Measurements from ENCODE around the gene VPS39. TPM values are rescaled to one million over a fixed set of nuclear protein-coding genes. Genes with fewer than 3 reads are reported as not detected.
"Not testable (repeated sequence)": the region's sequence is repeated elsewhere in the genome, so short reads cannot be mapped to it uniquely, and the experiment has no call there.

Gene VPS39
- total RNA-seq, 1 donor from 2014 or later: 102 TPM

- TF ChIP-seq CTCF (IDR thresholded peaks at IDR 0.05): no peak
- ATAC-seq (ENCODE audit: low read depth): no peak
- Mint-ChIP-seq H3K36me3 (ENCODE audit: low read depth) (peaks cover 89% of the 10 kb centered on the region), H3K27me3 (no peaks in the 10 kb centered on the region), H3K9me3 (no peaks in the 10 kb centered on the region), H3K4me3 (no peak overlapping the region), H3K27ac (no peak overlapping the region), H3K4me1 (no peaks in the 10 kb centered on the region)
- no peak for DNase-seq
- intact Hi-C loops (cut with micrococcal nuclease): no loop called here
- ChIA-PET POLR2A (no interaction called here), CTCF (no interaction called here)
Observed at GRCh38 chr15:42233107-42233506, 25.0 kb upstream of the VPS39 start.

GRCh38 chr15:42232606-42233005 is 24.5 kb upstream of the VPS39 start:
- POLR2A ChIA-PET: interaction anchor here (0.6 kb wide), 1 partner anchor 324 kb away, joined by 5 read pairs; no protein-coding TSS in a partner anchor
- no peak for ATAC-seq (ENCODE audit: low read depth)
- CTCF ChIA-PET: no interaction called here

GRCh38 chr15:42231088-42231487 is 23.0 kb upstream of the VPS39 start:
- H3K27ac Mint-ChIP-seq: no peak overlapping the region

More at GRCh38 chr15:42232606-42233005, 24.5 kb upstream of the VPS39 start:
- H3K27ac Mint-ChIP-seq: no peak overlapping the region
- H3K9me3 Mint-ChIP-seq: no peaks in the 10 kb centered on the region
- no peaks in the 10 kb centered on the region for H3K27me3 Mint-ChIP-seq
- intact Hi-C loops (cut with micrococcal nuclease): no loop called here
- DNase-seq: no peak
- no peak for TF ChIP-seq CTCF (IDR thresholded peaks at IDR 0.05)
- peaks cover 89% of the 10 kb centered on the region for H3K36me3 Mint-ChIP-seq (ENCODE audit: low read depth)
- H3K4me1 Mint-ChIP-seq: no peaks in the 10 kb centered on the region
- H3K4me3 Mint-ChIP-seq: no peak overlapping the region

GRCh38 chr15:42228981-42229380 is 20.9 kb upstream of the VPS39 start:
- POLR2A ChIA-PET: interaction anchor here (0.7 kb wide), 1 partner anchor 21 kb away, joined by 3 read pairs; the partner anchor contains the start of gene VPS39
- H3K4me1 Mint-ChIP-seq; intact Hi-C loops (cut with micrococcal nuclease); CTCF ChIA-PET; H3K9me3 Mint-ChIP-seq; H3K27me3 Mint-ChIP-seq; ATAC-seq (ENCODE audit: low read depth); H3K4me3 Mint-ChIP-seq; DNase-seq; H3K27ac Mint-ChIP-seq: not testable (repeated sequence)
- peaks cover 93% of the 10 kb centered on the region for H3K36me3 Mint-ChIP-seq (ENCODE audit: low read depth)

More at GRCh38 chr15:42231088-42231487, 23.0 kb upstream of the VPS39 start:
- Mint-ChIP-seq H3K4me1 (no peaks in the 10 kb centered on the region), H3K27me3 (no peaks in the 10 kb centered on the region), H3K36me3 (ENCODE audit: low read depth) (peaks cover 87% of the 10 kb centered on the region), H3K9me3 (no peaks in the 10 kb centered on the region), H3K4me3 (no peak overlapping the region)
- POLR2A ChIA-PET: no interaction called here
- DNase-seq: no peak
- CTCF ChIA-PET: no interaction called here
- intact Hi-C loops (cut with micrococcal nuclease): no loop called here
- no peak for TF ChIP-seq CTCF (IDR thresholded peaks at IDR 0.05)
- ATAC-seq (ENCODE audit: low read depth): no peak

GRCh38 chr15:42228036-42228435 is 19.9 kb upstream of the VPS39 start:
- POLR2A ChIA-PET: interaction anchor here (0.9 kb wide), 1 partner anchor 20 kb away, joined by 3 read pairs; the partner anchor contains the start of gene VPS39
- Mint-ChIP-seq H3K9me3 (no peaks in the 10 kb centered on the region), H3K4me3 (no peak overlapping the region), H3K27me3 (no peaks in the 10 kb centered on the region), H3K36me3 (ENCODE audit: low read depth) (peaks cover 91% of the 10 kb centered on the region), H3K4me1 (no peaks in the 10 kb centered on the region), H3K27ac (no peak overlapping the region)
- TF ChIP-seq CTCF (IDR thresholded peaks at IDR 0.05): no peak
- ATAC-seq (ENCODE audit: low read depth) (no peak), DNase-seq (no peak)
- CTCF ChIA-PET: no interaction called here
- intact Hi-C loops (cut with micrococcal nuclease): no loop called here

GRCh38 chr15:42226648-42227047 is 18.5 kb upstream of the VPS39 start:
- no peak overlapping the region for H3K27ac Mint-ChIP-seq
- CTCF ChIA-PET: no interaction called here
- H3K27me3 Mint-ChIP-seq: no peaks in the 10 kb centered on the region
- no peak overlapping the region for H3K4me3 Mint-ChIP-seq
- H3K9me3 Mint-ChIP-seq: no peaks in the 10 kb centered on the region
- no peak for TF ChIP-seq CTCF (IDR thresholded peaks at IDR 0.05)
- DNase-seq (no peak), ATAC-seq (ENCODE audit: low read depth) (no peak)
- intact Hi-C loops (cut with micrococcal nuclease): no loop called here
- POLR2A ChIA-PET: no interaction called here
- H3K36me3 Mint-ChIP-seq (ENCODE audit: low read depth): peaks cover 90% of the 10 kb centered on the region
- no peaks in the 10 kb centered on the region for H3K4me1 Mint-ChIP-seq

Data from activated B cell treated with CpG ODN at 0.5 μM for 24 hours (primary cell).